Globus pallidus (tissue), 1 donor: ENCODE results near the gene ARPP21.
"Not testable (repeated sequence)": the region's sequence is repeated elsewhere in the genome, so short reads cannot be mapped to it uniquely, and the experiment has no call there.

ENCODE experiments used
- DNase-seq: peaks from one replicate; pipeline ENCODE4 v3.0.0-alpha.2; 2015; ENCODE audit warnings: low spot score

Gene ARPP21

DNA sequence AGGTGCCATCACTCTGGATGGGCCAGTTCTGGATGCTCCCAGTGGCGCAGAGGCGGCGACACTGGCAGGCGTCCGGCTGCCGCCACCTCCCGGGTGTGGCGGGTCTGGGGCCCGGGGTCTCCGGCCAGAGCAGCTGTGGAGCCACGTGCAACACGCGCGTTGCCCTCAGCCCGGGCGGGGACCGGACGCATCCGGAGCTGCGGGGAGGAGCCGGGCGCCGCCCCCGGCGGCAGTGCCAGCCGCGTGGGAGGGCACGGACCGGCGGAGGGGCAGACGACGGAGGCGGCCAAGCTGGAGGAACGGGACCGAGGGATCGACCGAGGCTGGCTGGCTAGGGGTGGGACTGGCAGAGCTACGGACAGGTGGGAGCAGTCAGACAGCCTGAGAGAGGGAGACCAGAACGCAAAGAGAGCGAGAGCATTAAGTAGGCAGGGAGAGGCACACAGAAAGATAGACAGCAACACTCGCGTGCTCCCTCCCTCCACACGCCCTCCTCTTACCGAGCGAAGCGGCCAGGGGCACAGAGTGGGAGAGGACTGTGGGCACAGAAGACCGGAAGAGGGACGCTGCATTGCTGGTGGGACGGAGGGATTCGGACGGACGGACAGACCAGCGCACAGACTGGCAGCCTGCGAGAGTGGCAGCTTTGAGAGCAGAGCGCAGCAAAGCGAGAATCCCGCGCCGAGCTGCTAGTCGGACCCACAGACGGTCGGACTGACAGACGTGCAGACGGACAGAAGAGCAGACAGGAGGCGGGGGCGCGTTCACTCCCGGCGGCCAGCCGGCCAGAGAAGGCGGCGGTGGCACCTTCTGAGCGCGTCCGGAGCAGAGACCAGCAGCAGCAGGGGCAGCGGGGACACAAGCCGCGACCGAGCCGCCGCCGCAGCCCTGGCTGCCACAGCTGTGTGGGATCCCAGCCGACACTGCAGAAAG lies at the start of gene ARPP21:
Gene ARPP21, plus strand, starts transcription at position 272 of the 933 bp plus-strand sequence. CDS start 42,227 bp downstream, outside the sequence.
- DNase-seq = peak; percentile 66

DNA sequence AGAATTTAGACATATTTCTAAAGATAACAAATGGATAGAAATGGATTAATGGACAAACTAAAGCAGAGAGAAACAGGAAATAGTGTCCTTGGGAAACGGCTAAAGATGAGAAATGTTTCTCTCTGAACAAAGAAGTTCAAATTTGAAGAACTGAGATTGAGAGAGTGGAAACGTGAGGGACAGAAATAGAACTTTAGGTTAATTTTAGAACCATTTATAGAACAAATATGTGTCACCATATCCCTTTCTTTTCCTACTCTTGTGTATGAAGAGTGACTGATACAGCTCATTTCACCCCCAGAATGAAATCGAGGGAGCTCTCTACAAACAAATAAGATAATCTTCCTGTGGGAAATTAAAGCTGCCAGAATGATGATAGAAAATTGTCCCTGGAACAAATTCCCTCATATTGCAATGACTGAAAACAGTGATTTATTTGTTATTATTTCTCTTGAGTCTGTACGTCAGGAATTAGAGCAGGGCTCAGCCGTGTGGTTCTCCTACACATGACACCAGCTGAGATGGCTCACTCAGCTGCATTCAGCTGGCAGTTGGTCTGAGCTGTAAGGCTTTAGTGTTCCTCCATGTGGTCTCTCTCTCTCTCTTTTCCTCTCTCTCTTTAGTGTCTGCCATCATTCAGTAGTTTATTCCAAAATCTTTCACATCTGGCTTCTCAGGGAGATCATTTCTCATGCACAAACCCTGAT lies 46.6 kb upstream of the ARPP21 start:
- DNase-seq = no peak

DNA sequence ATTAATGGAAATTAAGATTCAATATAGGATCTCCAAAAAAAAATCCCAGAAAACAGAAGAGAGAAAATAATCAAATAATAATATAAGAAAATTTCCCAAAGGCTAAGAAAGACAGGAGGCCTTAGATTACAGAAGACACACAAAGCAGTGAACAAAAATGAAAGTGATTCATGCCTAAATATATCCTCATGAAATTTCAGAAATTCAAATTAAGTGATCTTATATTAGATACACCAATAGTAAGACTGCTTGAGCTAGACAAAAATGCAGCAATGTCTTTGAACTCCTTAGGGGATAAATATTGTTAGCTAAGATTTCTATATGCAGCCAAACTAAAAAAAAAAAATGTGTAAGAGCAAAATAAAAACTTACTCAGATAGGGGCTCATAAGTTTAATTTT lies 44.6 kb upstream of the ARPP21 start:
- no peak for DNase-seq

DNA sequence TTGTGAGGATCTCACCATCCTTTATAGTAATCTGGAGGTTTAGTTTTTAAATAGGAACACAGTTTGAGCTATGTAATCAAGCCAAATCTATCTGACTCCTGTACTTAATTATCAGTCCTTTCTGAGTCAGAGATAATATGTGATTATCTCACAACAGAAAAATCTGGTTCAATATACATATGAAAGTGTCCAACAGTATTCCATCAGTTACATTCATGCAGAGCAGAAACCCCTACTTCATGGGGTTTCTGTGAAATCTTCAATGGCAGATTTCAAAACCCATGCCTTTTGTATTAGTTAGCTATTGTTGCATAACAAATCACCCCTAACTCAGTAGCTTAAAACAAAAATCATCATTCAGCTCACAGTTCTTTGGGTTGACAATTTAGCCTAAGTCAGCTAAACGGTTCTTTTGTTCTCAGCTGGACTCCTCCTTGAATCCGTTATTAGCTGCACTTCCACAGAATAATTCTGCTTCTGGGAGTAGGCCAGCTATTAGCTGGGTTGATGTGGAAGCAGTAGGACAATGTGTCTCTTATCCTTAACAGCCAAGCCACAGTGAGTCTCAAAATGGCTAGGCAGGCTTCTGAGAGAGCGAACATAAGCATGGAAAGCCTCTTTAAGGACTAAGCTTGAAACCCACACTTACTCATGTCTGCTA lies 42.9 kb upstream of the ARPP21 start:
- peak; percentile 88 for DNase-seq

DNA sequence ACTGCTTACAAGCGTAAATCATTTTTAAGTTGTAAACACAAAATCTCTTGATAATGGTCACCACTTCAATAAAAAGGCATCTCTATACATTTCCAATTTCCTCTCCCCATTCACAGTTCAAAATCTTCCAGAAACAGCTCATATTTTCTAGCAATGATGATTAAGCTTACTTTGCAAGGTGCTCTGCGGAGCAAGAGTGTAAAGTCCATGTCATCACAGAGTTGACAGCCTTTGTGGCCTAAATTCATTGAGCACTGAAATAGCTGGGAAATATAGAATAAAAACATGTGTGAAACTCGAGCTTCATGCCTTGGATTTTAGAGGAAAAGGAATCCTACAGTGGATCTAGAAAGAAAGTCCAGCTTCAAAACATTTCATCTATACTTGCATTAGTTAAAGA lies 41.8 kb upstream of the ARPP21 start:
- no peak for DNase-seq

DNA sequence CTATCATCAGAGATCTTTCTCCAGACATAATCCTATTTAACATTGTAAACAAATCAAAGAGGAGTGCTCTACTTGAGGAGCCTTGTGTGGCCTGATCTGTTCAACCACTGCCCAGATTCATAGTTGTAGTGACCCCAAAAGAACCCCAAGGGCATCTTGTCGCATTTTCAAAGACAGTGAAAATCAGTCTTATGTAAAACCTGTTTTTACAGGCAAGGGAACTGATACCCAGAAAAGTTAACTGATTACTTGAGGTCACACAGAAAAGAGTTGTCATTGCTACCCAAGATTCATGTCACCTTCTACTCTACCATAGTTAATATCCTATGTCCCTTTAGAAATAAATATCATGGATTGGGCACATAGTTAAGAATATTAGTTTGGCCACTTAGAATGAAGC lies 40.5 kb upstream of the ARPP21 start:
- DNase-seq = no peak

DNA sequence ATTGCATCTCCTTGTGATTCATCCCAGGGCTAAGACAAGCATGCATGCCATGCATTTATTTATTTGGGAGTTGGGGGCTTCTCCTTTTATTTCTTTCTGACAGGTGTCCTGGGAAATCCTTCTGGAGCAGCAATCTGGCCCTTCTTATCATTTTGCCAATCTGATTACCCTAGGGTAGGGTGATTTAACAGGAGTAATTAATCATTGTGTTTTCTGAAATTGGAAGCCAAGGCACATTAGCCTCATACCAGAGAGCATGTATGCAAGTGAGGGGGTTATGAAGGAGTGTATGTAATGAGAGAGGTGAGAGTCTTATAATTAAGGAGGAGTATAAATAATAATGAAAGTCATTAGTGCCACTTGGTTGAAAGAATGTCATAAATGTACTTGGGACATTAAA lies 37.4 kb upstream of the ARPP21 start:
- no peak for DNase-seq

DNA sequence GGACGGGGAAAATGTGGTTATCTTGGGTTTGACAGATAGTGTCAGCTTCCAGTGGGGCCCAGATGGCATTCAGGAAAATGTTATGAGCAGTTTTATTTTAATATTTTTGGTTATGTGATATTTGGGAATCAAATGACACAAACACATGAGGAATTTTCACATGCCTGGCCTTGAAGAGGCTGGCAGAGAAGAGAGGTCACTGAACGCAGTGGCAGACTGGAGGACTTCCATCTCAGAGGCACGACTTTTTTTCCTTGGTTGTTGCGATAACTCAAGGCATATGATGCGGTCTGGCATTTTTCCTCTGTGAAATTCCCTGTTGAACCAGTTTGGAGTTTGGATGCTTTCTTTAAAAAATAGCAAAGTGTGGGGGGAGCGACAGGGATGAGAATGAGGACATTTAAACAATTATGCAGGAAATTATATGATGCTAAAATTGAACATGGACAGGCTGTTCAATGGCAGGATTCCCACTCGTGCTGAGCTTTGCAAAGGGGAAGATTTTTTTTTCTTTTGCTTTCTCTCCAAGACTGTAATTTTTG lies 36.9 kb upstream of the ARPP21 start:
- DNase-seq = no peak

DNA sequence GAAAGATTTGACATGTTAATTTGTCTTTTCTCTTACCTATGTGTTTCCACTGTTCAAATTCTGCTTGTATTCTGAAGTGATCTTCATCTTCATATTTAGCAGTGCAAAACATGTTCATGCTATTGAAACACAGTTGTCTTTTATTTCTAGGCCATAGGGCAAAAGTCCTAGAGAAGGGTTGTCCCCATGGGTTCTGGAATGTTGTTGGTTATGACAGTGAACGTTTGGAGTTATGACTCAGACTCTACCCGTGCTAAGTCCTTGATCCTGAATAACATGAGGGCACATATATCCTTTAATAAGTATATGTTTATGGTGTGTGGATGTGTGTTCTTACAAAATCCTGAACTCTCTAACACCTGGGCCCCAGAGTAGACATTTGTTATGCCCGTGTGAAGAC lies 23.0 kb upstream of the ARPP21 start:
- DNase-seq = no peak

DNA sequence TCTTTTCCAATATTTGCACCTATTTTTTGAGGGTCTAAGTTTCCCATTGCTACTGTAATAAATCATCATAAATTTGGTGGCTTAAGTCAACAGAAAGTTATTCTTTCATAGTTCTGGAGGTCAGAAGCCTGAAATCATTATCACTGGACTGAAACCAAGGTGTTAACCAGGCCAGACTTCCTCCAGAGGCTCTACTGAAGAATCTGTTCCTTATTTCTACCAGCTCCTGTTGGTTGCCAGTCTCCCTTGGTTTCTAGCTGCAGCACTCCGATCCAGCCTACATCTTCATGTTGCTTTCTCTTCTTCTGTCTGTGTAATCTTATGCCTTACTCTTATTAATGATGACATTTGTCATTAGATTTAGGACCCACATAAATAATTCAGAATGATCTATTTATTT lies 22.0 kb upstream of the ARPP21 start:
- DNase-seq = no peak

DNA sequence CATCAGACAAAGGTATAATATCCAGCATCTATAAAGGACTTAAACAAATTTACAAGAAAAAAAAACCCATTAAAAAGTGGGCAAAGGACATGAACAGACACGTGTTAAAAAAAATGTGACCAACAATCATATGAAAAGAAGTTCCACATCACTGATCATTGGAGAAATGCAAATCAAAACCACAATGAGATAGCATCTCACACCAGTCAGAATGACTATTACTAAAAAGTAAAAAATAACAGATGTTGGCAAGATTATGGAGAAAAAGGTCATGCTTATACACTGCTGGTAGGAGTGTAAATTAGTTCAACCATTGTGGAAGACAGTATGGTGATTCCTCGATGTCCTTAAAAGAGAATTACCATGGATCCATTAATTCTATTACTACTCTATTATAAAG lies 19.1 kb upstream of the ARPP21 start:
- DNase-seq = not testable (repeated sequence)

DNA sequence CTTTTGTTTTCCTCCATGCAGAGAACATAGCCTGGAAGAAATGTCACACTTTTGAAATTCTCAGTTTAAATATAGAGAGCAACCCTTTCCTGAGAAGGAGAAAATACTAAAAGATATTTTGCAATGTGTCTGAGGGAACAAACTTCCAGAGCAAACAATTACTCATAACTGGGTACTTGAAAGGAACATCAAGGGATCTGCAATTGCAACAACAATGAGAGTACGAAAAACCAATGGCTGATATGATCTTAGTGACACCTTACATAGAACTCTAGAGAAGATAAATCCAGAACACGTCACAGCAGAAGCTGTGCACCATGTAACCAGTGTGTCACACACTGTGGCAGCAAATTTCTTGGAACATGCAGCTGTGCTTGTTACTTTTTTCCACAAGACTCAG lies 14.6 kb upstream of the ARPP21 start:
- no peak for DNase-seq

DNA sequence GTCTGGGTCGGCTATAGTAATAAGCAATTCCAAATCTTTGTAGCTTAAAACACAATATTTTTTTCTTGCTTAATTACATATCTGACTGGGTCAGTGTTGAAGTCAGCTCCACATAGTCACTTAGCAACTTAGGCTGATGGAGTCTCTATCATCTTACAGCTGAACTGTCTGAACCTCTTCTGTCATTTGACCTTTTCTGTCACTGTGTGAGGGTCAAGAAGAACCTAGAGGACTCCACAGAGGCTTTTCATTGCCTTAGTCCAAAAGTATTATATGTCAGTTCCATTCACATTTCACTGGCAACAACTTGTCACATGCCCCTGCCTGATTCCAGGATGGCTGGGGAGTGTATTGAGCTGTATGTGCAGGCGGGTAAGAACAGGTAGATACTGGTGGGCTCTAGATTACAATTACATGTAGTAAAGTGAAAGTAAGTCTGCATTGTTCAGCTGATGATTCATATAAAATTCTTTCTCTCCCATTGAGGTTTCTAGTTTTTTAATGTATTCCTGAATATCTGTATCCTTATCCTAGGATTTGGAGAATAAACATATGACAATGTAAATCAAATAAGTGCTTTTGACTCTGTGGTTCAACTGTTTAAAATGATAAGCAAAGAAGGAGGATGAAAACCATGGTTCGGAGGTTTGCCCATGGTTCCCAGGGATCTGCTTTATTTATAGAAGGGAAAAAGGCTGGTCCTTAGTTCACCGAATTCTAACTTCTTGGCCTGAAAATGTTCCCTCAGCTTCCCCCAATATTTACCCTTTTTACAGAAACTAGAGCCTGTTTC lies 5.8 kb upstream of the ARPP21 start:
- no peak for DNase-seq

DNA sequence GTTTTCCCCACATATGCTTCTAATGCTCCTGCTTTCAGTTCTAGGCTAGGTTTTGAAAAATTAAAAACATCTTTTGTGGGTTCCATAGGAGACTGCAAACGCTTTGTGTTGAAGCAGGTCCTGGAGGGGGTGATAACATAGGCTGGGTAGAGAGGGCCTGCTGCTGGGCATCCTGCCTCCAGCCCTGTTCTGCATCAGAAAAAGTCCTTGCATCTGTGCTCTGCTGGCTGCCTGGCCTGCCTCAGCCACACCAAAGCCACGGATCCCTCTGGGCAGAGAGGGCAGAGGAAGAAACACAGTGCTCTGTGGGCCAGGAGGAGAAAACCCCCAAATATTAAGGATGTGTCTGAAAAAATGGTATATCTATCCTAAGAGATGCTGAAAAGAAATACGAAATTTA lies 3.9 kb upstream of the ARPP21 start:
- DNase-seq = no peak

DNA sequence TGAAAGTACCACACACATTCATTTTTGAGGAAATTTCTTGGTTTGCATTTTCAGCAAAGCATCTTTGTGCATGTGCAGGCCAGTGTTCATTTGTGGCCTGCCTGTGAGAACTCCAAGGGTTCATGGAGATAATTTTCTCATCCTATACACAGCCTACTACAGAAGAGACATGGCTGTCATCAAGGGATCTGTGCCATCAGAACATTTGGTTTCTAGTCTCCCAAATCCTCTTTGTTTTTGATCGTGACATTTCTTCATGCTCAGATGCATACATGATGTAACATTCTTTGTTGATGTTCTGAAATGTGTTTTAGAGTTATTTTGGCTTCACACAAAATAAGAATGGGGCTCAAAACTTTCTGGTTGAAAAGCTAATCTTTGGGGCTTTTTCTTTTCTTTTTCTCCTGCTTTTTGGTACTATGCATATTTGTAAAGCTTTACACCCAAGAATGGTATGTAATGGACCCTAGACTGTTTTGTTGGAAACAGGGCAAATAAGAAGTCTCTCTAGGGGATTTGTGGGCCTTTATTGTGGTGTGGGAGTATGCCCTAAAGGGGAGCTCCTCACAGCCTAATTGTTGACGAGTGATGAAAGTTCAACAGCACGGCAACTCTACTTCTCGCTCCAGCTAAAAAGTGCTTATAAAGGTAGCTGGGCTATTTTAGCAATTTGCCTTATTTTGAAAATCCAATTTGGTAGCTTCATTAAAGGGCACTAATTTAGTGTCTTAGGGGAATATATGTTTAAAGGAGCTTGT lies 3.2 kb upstream of the ARPP21 start:
- DNase-seq = no peak

DNA sequence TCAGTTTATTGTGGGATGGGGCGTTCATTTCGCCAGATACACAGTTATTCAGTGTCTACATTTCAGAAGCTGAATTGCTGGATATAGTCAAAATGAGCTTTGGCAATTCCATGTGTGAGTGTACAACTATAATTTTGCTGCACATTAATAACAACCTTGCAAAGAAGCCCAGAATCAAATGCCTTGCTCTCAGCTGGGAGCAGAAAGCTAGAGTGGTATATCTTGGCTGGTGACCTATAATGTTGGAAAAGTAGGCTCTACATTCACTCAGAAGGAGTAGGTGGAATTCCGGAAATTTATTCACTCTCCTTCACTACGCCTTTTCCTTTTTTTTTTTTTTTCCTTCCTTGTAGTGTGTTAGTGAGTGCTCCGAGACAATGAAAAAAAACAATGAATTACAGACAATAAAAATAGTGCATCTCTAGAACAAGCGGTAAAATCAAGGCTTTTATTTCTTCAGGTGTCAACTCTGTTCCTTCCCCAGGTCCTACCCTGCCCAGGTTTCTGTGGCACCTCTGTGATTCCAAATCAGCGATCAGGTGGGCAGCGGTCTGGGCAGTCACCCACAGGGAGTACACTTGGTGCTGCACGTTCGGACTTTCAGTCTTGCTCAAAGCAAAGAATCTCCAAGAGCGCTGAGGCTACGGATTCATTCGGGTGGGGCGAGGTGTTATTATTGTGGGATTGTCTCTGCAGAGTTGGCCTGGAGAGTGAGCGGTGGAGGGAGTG lies 910 bp upstream of the ARPP21 start:
- no peak for DNase-seq

DNA sequence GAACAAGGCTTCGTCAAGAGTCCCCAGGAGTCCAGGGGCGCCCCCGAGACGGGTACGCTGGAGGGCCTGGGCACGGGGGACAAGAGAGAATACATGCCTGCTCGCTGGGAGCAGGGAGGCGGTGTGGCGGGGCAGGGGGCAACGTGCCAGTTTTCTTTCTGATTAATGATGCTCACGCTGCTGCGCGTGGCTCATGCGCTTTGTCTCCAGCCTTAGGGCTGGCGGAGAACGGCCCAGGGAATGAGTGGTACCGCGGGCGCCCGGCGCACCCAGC lies 408 bp upstream of the ARPP21 start:
- DNase-seq = no peak

DNA sequence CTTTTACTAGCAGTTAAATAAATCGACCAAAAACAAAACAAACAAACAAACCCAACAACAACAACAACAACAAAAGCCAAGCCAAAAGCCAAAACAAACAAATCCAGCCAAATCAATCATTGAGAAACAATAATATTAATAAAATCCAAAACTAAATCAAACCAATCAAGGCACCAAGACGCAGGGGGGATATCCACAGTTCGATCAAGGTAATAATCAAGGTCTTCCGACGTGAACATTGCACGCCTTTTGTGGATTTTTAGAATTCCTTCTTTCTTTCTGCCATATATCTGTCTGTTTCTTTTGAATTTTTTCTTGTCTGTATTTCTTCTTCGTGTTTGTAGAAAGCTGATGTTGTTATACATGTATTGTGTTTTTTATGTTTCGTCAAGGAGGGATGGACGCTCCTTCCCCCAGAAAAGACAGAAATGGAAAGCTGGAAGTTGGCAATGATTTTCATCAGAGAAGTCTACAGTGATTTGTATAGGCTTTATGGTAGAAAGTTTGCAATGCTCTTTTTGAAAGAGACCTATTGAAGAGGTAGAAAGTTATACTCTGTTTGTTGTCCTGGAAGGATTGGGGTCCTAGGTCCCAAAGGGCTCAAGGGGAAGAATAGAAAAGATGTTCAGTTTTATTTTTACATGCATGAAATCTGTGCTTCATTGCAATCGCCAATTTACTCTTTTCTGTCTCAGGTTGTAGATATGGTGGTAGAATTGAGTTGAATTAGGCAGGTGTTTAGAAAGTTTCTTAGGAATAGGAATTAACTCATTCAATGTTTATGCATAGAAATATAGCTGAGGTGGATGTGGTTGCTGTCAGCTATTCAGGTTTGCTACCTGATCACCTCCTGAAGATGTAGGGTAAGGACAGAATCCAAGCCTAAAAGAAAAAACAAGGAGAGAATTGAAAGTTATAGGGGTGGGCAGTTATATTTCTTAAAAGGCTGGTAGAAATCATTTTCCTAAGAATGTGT lies 1.2 kb downstream of the ARPP21 start:
- no peak for DNase-seq

DNA sequence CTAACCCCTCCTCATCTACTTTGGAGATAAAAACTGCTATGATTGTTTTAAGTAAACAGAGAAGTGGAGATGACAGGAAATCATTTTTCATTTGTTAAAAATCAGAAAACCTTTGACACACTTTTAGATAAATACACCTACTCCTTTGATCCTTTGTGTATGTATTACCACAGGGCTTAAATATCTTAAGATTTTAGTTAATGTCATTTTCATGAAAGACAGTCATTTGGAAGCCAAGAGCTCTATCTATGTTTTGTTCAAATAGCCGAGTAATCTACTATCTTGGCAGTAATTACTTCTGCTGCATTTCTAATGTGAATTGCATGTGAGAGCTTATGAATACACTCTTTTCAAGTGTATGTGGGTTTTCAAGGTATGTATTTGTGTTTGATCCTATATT lies 2.0 kb downstream of the ARPP21 start:
- DNase-seq = no peak
